HEK293 (cell line): ENCODE results near the gene PRR14L.
"Not testable (repeated sequence)": the region's sequence is repeated elsewhere in the genome, so short reads cannot be mapped to it uniquely, and the experiment has no call there.

Experiments
- CTCF ChIA-PET: fragments of 350-600 bp; formaldehyde crosslinking; extraction: SDS; loops from one replicate; lab custom pipeline; 2021; ENCODE audit warnings: antibody characterized with exemption; lab: Yijun Ruan, JAX
- POLR2A ChIA-PET: fragments of 300-600 bp; formaldehyde crosslinking; extraction: SDS; loops from one replicate; lab custom pipeline; 2020; ENCODE audit warnings: antibody characterized with exemption, inconsistent platforms; lab: Yijun Ruan, JAX
- H3K27ac ChIP-seq: fragments of 200-500 bp; sonication (Bioruptor generic); 2 replicates; pipeline ENCODE4 v1.5.1; 2014; ENCODE audit warnings: low read depth, low read length, control low read depth, inconsistent platforms; ENCODE audit errors: extremely low read depth
- H3K36me3 ChIP-seq, 2 experiments: fragments of 200-500 bp in 1 of 2; sonication (Bioruptor generic) in 1 of 2; 1 replicate in 1 of 2; 2 replicates in 1 of 2; pipeline ENCODE4 v1.5.1; 2014 to 2017; ENCODE audit warnings: inconsistent platforms in 2 of 2, low read length in 2 of 2; ENCODE audit not compliant: control insufficient read depth in 2 of 2, insufficient read depth in 1 of 2
- H3K4me1 ChIP-seq: fragments of 200-500 bp; sonication (Bioruptor generic); 2 replicates; pipeline ENCODE4 v1.5.1; 2014; ENCODE audit warnings: mild to moderate bottlenecking, low read length, inconsistent platforms; ENCODE audit not compliant: control insufficient read depth, insufficient read depth
- H3K4me3 ChIP-seq: 2 replicates; pipeline ENCODE4 v1.5.1; 2011; ENCODE audit warnings: low read depth, mild to moderate bottlenecking, control low read depth, low read length, moderate library complexity
- H3K9me3 ChIP-seq: fragments of 200-500 bp; sonication (Bioruptor generic); 2 replicates; pipeline ENCODE4 v1.5.1; 2014; ENCODE audit warnings: low read depth, low read length, inconsistent platforms; ENCODE audit not compliant: control insufficient read depth, insufficient read depth
- KLF10 ChIP-seq: fragments of 450-650 bp; IDR thresholded peaks from 2 replicates; pipeline ENCODE4 v1.5.1; 2018; ENCODE audit warnings: missing biosample characterization, mild to moderate bottlenecking, missing genetic modification characterization
- PRDM6 ChIP-seq: fragments of 450-650 bp; formaldehyde crosslinking; IDR thresholded peaks from 2 replicates; pipeline ENCODE4 v1.5.1; 2017; ENCODE audit warnings: missing biosample characterization, missing genetic modification characterization
- RBAK ChIP-seq: fragments of 450-650 bp; formaldehyde crosslinking; IDR thresholded peaks from 2 replicates; pipeline ENCODE4 v1.5.1; 2016; ENCODE audit warnings: missing biosample characterization, missing genetic modification characterization
- SP7 ChIP-seq: fragments of 450-650 bp; formaldehyde crosslinking; IDR thresholded peaks from 2 replicates; pipeline ENCODE4 v1.5.1; 2016; ENCODE audit warnings: missing biosample characterization, missing genetic modification characterization
- ZFP41 ChIP-seq: fragments of 450-650 bp; formaldehyde crosslinking; IDR thresholded peaks from 2 replicates; pipeline ENCODE4 v1.5.1; 2016; ENCODE audit warnings: missing biosample characterization, missing genetic modification characterization, borderline replicate concordance
- ZNF155 ChIP-seq: fragments of 450-650 bp; formaldehyde crosslinking; IDR thresholded peaks from 2 replicates; pipeline ENCODE4 v1.5.1; 2016; ENCODE audit warnings: missing biosample characterization, missing genetic modification characterization
- ZNF175 ChIP-seq: fragments of 450-650 bp; formaldehyde crosslinking; IDR thresholded peaks from 2 replicates; pipeline ENCODE4 v1.5.1; 2016; ENCODE audit warnings: missing biosample characterization, missing genetic modification characterization
- ZNF184 ChIP-seq: fragments of 450-650 bp; IDR thresholded peaks from 2 replicates; pipeline ENCODE4 v1.5.1; 2018; ENCODE audit warnings: missing biosample characterization, mild to moderate bottlenecking, missing genetic modification characterization
- ZNF223 ChIP-seq: fragments of 450-650 bp; formaldehyde crosslinking; IDR thresholded peaks from 2 replicates; pipeline ENCODE4 v1.5.1; 2016; ENCODE audit warnings: missing biosample characterization, missing genetic modification characterization
- ZNF292 ChIP-seq: fragments of 450-650 bp; formaldehyde crosslinking; IDR thresholded peaks from 2 replicates; pipeline ENCODE4 v1.5.1; 2016; ENCODE audit warnings: low read depth, missing biosample characterization, missing genetic modification characterization, borderline replicate concordance
- ZNF37A ChIP-seq: fragments of 450-650 bp; IDR thresholded peaks from 2 replicates; pipeline ENCODE4 v1.5.1; 2018; ENCODE audit warnings: missing biosample characterization, missing genetic modification characterization
- ZNF518A ChIP-seq: fragments of 450-650 bp; formaldehyde crosslinking; conservative IDR thresholded peaks from 2 replicates; pipeline ENCODE4 v1.5.1; 2016; ENCODE audit warnings: low read depth, missing biosample characterization, missing genetic modification characterization
- ZNF549 ChIP-seq: fragments of 450-650 bp; IDR thresholded peaks from 2 replicates; pipeline ENCODE4 v1.5.1; 2018; ENCODE audit warnings: missing biosample characterization, missing genetic modification characterization, mild to moderate bottlenecking, inconsistent platforms, moderate library complexity
- ZNF571 ChIP-seq: fragments of 450-650 bp; formaldehyde crosslinking; IDR thresholded peaks from 2 replicates; pipeline ENCODE4 v1.5.0; 2017; ENCODE audit warnings: missing biosample characterization, missing genetic modification characterization
- ZNF585B ChIP-seq: fragments of 450-650 bp; formaldehyde crosslinking; IDR thresholded peaks from 2 replicates; pipeline ENCODE4 v1.5.1; 2016; ENCODE audit warnings: missing biosample characterization, missing genetic modification characterization
- ZNF785 ChIP-seq: fragments of 450-650 bp; formaldehyde crosslinking; IDR thresholded peaks from 2 replicates; pipeline ENCODE4 v1.5.1; 2016; ENCODE audit warnings: missing biosample characterization, missing genetic modification characterization
- ZXDB ChIP-seq: fragments of 450-650 bp; formaldehyde crosslinking; IDR thresholded peaks from 2 replicates; pipeline ENCODE4 v1.5.1; 2016; ENCODE audit warnings: missing biosample characterization, missing genetic modification characterization
- TF ChIP-seq, protein P1 (sequence below): fragments of 450-650 bp; formaldehyde crosslinking; IDR thresholded peaks from 2 replicates; pipeline ENCODE4 v1.5.1; 2016; ENCODE audit warnings: missing biosample characterization, missing genetic modification characterization
- TF ChIP-seq, protein P2 (sequence below): fragments of 450-650 bp; formaldehyde crosslinking; IDR thresholded peaks from 2 replicates; pipeline ENCODE4 v1.5.1; 2017; ENCODE audit warnings: missing biosample characterization, missing genetic modification characterization

Gene PRR14L

DNA sequence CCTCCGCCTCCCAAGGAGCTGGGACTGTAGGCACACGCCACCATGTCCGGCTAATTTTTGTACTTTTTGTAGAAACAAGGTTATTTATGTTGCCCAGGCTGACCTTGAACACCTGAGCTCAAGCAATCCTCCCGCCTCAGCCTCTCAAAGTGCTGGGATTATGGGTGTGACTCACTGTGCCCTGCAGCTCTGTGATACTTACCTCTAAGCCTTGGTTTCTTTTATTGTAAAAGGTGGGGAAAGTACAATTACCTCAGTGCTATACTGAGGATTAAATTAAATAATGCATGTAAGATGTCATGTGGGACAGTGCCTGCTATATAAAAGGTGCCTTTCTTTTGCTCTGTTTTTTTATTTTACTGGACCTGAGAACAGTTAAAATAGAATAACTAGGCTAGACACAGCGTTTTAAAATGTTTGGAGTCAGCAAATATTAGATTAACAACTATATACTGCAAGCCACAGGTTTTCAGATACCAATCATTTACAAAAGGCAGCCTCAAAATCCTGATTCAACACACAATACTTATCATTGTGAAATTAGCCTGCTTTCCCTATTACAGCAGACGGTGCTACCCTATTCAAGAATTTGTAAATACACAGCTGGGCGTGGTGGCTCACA is 30.0 kb downstream of the PRR14L start (continued):
- TF ChIP-seq PRDM6 (tag by site-specific recombination) (no peak), ZNF155 (tag by site-specific recombination) (no peak), KLF10 (no peak), ZNF223 (tag by site-specific recombination) (no peak), ZNF37A (tag by site-specific recombination) (no peak)

DNA sequence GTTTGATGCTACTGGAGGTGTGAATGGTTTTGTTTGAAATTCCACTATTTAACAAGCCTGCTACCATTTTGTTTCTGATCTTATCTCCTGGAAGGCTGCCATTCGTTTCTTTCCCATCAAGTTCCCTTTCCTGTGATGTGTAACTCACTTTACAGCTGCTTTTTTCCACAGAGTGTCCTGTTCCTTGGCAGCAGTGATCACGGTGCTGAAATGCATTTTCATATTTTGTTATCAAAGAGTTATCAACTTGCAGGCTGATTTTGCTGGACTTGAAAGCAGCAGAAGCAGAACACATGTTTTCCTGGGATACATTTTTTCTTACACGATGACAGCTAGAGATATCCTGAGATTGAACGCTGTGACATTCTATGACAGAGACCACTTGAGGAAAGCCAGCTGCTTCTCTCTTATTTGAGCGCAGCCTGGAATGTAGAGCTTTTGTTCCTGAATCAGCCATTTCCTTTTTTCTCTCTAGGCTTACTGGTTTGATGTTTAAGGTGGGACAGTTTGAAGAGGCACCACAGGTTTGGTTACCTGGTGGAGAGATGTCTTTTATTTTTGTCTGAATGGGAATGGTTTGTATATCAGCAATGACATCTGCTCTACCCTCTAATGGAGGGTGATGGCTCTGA is 34.7 kb downstream of the PRR14L start:
- TF ChIP-seq, protein P1, sequence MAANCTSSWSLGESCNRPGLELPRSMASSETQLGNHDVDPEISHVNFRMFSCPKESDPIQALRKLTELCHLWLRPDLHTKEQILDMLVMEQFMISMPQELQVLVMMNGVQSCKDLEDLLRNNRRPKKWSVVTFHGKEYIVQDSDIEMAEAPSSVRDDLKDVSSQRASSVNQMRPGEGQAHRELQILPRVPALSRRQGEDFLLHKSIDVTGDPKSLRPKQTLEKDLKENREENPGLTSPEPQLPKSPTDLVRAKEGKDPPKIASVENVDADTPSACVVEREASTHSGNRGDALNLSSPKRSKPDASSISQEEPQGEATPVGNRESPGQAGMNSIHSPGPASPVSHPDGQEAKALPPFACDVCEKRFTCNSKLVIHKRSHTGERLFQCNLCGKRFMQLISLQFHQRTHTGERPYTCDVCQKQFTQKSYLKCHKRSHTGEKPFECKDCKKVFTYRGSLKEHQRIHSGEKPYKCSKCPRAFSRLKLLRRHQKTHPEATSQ (tag by site-specific recombination), result no peak
- TF ChIP-seq ZNF184 (tag by site-specific recombination) (no peak), SP7 (tag by site-specific recombination) (no peak), ZXDB (tag by site-specific recombination) (no peak), ZFP41 (tag by site-specific recombination) (no peak), ZNF571 (tag by site-specific recombination) (no peak), ZNF292 (no peak), ZNF518A (tag by site-specific recombination) (no peak), RBAK (no peak), ZNF175 (tag by site-specific recombination) (no peak), ZNF585B (tag by site-specific recombination) (no peak), ZNF549 (no peak), ZNF785 (no peak)
- TF ChIP-seq, protein P2, sequence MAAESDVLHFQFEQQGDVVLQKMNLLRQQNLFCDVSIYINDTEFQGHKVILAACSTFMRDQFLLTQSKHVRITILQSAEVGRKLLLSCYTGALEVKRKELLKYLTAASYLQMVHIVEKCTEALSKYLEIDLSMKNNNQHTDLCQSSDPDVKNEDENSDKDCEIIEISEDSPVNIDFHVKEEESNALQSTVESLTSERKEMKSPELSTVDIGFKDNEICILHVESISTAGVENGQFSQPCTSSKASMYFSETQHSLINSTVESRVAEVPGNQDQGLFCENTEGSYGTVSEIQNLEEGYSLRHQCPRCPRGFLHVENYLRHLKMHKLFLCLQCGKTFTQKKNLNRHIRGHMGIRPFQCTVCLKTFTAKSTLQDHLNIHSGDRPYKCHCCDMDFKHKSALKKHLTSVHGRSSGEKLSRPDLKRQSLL (tag by site-specific recombination), result no peak
- Histone ChIP-seq H3K9me3 (no peaks in the 10 kb centered on the region), H3K4me3 (no peak overlapping the region), H3K27ac (no peak overlapping the region), H3K4me1 (no peaks in the 10 kb centered on the region), H3K36me3 (peaks cover 58 to 76% of the 10 kb centered on the region in 2 experiments)
- ChIA-PET CTCF (interaction anchor here (0.6 to 0.9 kb wide), 2 partner anchors 9 to 32 kb away, joined by 3 read pairs; no protein-coding TSS in a partner anchor), POLR2A (no interaction called here)

DNA sequence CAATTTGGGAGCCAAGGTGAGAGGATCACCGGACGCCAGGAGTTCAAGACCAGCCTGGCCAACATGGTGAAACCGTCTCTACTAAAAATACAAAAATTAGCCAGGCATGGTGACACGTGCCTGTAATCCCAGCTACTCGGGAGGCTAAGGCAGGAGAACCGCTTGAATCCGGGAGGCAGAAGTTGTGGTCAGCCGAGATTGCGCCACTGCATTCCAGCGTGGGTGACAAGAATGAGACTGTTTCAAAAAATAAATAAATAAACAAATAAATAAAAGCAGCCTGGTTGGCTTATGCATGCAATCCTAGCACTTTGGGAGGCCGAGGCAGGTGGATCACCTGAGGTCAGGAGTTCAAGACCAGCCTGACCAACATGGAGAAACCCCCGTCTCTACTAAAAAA is 38.7 kb downstream of the PRR14L start:
- H3K36me3 ChIP-seq, result peaks cover 50 to 64% of the 10 kb centered on the region in 2 experiments
- CTCF ChIA-PET, H3K27ac ChIP-seq, H3K4me3 ChIP-seq, H3K9me3 ChIP-seq, POLR2A ChIA-PET, H3K4me1 ChIP-seq: not testable (repeated sequence)
